HG03159 (cell line): ENCODE results near the gene SUPT5H.

ENCODE experiments used
- ATAC-seq: cut with Tn5 transposase; IDR thresholded peaks from one replicate; pipeline ENCODE4 v1.9.1; 2021; ENCODE audit warnings: mild to moderate bottlenecking, moderate library complexity; ENCODE audit not compliant: unreplicated experiment

SUPT5H gene

GRCh38 chr19:39445196-39446111 lies at the start of gene SUPT5H:
Gene SUPT5H, plus strand, starts transcription at chr19:39445582. Its CDS starts 309 bp downstream, at chr19:39445891.
- ATAC-seq, result peak; percentile 83

- no peak for ATAC-seq
Observed at GRCh38 chr19:39397360-39398296, 47.8 kb upstream of the SUPT5H start.

- ATAC-seq, result no peak
Observed at GRCh38 chr19:39398297-39398864, 47.0 kb upstream of the SUPT5H start.

DNA sequence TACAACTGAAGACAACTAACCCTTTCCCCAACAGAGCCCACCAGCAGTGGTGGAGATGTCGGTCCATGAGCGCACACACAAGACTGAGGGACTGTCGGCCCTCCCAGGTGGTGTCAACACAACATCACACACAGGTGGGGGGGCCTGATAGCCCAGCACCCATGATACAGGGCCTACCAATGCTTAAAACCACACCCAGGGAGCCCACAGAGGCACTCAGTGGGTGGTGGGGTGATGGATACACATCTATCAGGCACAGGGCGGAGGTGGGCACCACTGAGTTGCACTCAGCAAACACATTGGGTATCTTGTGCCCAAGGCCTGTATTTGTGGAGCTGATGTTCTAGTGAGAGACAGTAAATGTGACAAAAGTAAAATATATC lies 45.7 kb upstream of the SUPT5H start:
- ATAC-seq, result no peak

GRCh38 chr19:39400061-39400460 lies 45.3 kb upstream of the SUPT5H start:
- ATAC-seq, result no peak

GRCh38 chr19:39401070-39401548 lies 44.3 kb upstream of the SUPT5H start:
- no peak for ATAC-seq

DNA sequence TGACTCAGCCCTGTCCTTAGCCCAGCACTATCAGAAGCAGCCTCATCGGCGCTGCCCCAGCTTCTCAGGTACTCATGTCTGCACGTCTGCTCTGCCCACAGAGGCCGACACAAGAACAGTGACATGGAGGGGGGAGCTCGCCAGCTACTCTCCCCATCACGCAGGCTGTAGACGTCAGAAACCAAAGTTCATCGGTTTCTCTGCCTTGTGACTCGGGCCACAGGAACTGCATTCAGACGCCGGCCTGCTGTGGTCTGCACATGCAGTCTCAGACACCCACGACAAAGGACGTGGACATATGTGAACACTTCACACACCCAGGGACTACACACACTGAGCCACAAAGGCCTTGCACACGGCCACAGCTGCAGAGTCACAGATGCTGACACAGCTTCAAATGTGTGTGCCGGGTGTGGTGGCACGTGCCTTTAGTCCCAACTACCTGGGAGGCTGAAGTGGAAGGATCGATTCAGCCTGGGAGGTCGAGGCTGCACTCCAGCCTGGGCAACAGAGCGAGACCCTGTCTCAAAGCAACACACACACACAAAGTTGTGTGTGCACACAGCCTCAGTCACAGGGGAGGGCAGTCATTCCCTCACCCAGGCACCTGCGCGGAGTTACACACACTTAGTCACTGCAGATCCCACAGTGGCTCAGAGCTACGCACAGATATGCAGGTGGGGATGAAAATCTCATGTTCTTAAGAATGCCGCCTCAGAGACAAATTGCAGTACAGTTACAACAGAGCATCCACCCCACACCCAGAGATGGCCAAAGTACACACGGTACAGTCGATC lies 43.6 kb upstream of the SUPT5H start:
- ATAC-seq, result no peak

DNA sequence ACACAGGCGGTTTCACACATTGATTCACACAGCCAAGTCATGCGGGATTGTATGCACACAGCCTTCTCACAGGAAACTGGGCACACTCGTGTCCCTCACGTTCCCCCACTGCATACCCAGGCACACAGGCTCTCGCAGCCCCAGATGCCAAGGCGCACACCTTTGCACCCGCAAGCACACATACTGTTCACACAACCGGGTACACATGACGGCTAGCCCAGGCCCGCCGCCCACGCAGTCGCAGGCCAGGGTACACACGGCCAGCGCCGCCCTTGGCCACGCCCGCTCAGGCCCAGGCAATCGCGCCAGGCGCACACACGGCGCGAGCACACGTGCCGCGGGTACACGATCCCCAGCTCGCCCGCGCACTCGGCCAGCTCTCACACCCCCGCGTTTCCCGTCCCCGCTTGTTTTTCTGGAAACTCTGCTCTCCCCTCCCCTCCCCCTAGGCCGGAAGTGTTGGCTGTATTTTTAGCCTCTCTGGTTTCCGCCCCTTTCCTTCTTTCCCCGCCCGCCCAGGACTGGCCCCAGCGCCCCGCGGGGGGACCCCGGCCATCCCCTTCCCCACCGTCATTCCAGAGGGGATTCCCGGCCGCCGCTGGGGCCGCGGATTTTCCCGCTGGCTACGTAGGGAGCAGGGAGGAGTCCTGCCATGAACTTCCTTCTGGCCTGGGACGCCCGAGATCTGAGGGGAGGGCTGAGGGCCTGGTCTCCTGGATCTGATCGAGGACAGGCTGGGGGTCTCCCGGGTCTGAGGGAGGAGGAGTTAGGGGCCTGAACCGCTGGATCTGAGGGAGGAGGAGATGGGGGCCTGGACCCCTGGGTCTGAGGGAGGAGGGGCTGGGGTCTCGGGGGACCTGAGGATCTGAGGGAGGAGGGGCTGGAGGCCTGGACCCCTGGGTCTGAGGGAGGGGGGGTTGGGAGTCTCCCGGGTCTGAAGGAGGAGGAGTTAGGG lies 42.8 kb upstream of the SUPT5H start:
- ATAC-seq, result no peak

DNA sequence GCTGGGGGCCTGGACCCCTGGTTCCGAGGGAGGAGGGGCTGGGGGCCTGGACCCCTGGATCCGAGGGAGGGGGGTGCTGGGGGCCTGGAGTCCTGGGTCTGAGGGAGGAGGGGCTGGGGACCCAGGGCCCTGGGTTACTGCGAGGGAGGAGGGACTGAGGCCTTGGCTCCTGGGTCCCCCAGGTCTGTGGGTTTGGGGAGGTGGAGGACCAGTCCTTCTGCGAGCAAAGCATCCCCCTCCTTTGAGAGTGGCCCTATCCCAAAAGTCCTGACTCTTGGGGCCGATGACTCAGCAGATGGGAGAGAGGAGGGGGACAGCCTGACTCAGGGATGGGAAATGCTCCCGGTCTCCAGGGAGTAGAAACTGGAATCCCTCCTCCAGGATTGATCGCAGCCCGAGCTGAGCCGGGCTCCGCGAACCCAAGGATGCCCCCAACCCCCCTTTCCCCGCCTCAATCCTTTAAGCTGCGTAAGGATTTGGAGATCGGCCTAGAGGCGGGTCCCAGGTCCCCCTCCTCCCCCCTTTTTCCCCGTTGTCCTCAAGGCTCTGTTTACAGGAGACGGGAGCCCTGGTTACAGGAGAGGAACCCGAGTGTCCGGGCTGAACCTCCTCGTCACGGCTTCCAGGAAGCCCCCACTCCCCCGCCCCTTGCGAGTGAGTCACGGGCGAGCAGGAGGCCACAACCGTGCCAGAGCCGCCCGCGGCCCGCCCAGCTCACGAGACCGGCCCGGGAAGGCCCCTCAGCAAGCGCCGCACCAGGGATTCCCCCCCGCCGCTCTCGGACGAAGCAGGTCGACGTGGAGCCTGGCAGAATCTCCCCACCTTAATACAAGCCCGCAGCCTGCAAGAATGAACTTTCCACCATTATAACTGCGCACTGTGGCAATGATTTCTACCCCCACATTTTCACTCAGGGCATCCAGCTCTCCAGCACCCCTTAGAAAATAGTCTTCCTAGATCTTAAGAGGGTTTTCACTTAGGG lies 41.8 kb upstream of the SUPT5H start:
- ATAC-seq, result peak; percentile 27

DNA sequence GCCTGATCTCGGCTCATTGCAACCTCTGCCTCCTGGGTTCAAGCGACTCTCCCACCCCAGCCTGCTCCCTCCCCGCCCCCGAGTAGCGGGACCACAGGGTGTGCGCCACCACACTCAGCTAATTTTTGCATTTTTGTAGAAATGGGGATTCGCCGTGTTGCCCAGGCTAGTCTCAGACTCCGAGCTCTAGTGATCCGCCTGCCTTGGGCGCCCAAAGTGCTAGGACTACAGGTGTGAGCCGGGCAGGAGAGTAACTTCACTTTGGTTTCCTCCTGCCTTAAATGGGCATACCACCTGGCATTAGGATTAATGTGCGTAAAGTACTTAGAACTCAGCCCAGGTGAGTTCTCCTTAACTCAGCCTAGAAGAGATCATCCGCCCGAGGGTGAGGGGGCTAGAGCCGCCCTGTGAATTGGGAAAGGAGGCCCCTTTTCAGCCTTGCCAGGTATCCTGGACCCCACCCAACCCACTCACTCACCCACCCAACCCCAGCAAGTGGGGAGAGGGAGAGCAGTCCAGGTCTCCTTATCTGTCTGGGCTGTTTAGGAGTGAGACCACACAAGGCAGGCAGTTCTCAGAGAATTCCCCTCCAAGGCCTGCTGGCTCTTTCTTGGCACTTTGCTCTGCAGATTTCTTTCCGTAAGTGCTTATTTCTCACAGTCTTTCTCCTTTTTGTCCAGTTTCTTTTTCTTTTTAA lies 40.0 kb upstream of the SUPT5H start:
- ATAC-seq, result no peak

GRCh38 chr19:39405958-39406655 lies 39.3 kb upstream of the SUPT5H start:
- ATAC-seq, result no peak

DNA sequence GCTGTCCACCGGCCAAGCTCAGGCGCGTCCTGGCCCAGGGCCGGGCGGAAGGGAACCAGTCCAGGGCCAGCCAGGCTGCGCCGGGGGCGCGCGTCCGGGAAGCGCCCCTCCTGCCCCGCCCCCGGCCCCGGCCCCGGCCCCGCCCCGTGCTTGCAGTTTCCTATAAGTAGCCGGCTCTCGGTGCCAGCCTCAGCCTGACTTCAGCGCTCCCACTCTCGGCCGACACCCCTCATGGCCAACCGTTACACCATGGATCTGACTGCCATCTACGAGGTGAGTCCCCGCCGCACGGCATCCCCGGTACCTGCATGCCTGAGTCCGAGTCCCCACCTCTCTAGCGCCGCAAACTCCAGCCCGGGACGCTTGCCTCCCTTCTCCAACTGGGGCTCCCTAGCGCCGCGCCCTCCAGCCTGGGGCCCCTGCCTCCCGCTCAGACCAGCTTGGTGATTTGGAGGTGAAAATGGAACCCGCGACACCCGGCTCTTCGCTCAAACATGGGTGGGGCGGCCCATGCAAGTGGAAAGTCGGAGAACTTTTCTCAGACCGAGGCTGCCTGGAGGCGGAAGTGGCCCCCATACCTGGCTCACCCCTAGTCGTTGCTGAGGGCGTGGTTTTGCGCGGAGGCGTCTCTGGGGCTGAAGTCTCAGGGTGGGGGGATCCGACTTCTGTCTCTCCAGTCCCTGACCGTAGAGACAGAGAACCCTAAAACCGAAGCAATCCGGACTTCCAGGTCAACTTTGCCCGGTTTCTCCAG lies 38.5 kb upstream of the SUPT5H start, which contains the start of gene ZFP36:
Gene ZFP36 (plus strand): TSS at position 192 of the 754 bp plus-strand sequence. CDS start 58 bp downstream, at position 250.
- ATAC-seq, result no peak

GRCh38 chr19:39407410-39407659 lies 38.0 kb upstream of the SUPT5H start:
- ATAC-seq, result no peak

DNA sequence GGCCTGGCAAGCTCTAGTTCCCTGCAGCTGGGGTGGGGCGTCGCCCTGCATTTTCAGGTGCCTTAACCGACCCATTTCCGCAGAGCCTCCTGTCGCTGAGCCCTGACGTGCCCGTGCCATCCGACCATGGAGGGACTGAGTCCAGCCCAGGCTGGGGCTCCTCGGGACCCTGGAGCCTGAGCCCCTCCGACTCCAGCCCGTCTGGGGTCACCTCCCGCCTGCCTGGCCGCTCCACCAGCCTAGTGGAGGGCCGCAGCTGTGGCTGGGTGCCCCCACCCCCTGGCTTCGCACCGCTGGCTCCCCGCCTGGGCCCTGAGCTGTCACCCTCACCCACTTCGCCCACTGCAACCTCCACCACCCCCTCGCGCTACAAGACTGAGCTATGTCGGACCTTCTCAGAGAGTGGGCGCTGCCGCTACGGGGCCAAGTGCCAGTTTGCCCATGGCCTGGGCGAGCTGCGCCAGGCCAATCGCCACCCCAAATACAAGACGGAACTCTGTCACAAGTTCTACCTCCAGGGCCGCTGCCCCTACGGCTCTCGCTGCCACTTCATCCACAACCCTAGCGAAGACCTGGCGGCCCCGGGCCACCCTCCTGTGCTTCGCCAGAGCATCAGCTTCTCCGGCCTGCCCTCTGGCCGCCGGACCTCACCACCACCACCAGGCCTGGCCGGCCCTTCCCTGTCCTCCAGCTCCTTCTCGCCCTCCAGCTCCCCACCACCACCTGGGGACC lies 37.6 kb upstream of the SUPT5H start:
- no peak for ATAC-seq

GRCh38 chr19:39408392-39409207 lies 36.8 kb upstream of the SUPT5H start:
- no peak for ATAC-seq
